Endothelial cell of umbilical vein (primary cell): ENCODE results near the gene ZMIZ1.

ENCODE experiments used
- CTCF ChIP-seq, 2 donors: IDR thresholded peaks; 1 replicate in 1 of 2; 2 replicates in 1 of 2; pipeline ENCODE4 v1.5.1; 2011; ENCODE audit warnings: low read length in 2 of 2, mild to moderate bottlenecking in 2 of 2, moderate library complexity in 2 of 2, control low read depth in 1 of 2, inconsistent platforms in 1 of 2, low read depth in 1 of 2; ENCODE audit not compliant: insufficient read depth in 1 of 2; ENCODE audit errors: extremely low read depth in 1 of 2
- EZH2 ChIP-seq: IDR thresholded peaks from 2 replicates; pipeline ENCODE4 v1.6.1; 2012; ENCODE audit warnings: borderline replicate concordance, low read depth, mild to moderate bottlenecking, moderate library complexity, low read length, inconsistent platforms; ENCODE audit not compliant: severe bottlenecking
- FOS ChIP-seq: IDR thresholded peaks from 2 replicates; pipeline ENCODE4 v1.6.1; 2011; ENCODE audit warnings: mild to moderate bottlenecking, low read length, moderate library complexity, borderline replicate concordance; ENCODE audit not compliant: insufficient read depth
- POLR2A ChIP-seq: IDR thresholded peaks from 2 replicates; pipeline ENCODE4 v1.6.1; 2012; ENCODE audit warnings: low read depth, mild to moderate bottlenecking, control low read depth, low read length
- POLR2AphosphoS5 ChIP-seq: IDR thresholded peaks from 2 replicates; pipeline ENCODE4 v1.6.1; 2012; ENCODE audit warnings: low read depth, mild to moderate bottlenecking, control low read depth, low read length, moderate library complexity; ENCODE audit not compliant: insufficient read depth

GRCh38 chr10:79176052-79176501 lies 107.3 kb downstream of the ZMIZ1 start:
- TF ChIP-seq CTCF (IDR thresholded peaks at IDR 0.05; ENCODE audit: extremely low read depth in 1 of 2, insufficient read depth in 1 of 2, low read depth in 1 of 2, low read length in 2 of 2) = no peak
- no peak for TF ChIP-seq POLR2A
- no peak for TF ChIP-seq POLR2AphosphoS5
- no peak for TF ChIP-seq EZH2
- TF ChIP-seq FOS = no peak
